Fibroblast of lung (primary cell): ENCODE results near the gene DCXR. TPM values are rescaled to one million over a fixed set of nuclear protein-coding genes. Genes with fewer than 3 reads are reported as not detected.

Experiments
- DNase-seq, 2 donors: peaks; one replicate each; pipeline versions ENCODE4 v3.0.0 to v3.0.0-alpha.2; 2010; ENCODE audit warnings: low read depth in 2 of 2
- H2AFZ ChIP-seq: 2 replicates; pipeline ENCODE4 v1.5.1; 2012; ENCODE audit warnings: low read length, control low read depth, inconsistent platforms
- H3K27ac ChIP-seq: 2 replicates; pipeline ENCODE4 v1.5.1; 2011; ENCODE audit warnings: low read length, control low read depth; ENCODE audit not compliant: insufficient read depth
- H3K27me3 ChIP-seq: 2 replicates; pipeline ENCODE4 v1.5.1; 2011; ENCODE audit warnings: mild to moderate bottlenecking, low read length; ENCODE audit not compliant: control insufficient read depth, insufficient read depth
- H3K36me3 ChIP-seq: 2 replicates; pipeline ENCODE4 v1.5.1; 2011; ENCODE audit warnings: low read length; ENCODE audit not compliant: control insufficient read depth, insufficient read depth
- H3K4me1 ChIP-seq: 2 replicates; pipeline ENCODE4 v1.5.1; 2011; ENCODE audit warnings: low read length; ENCODE audit not compliant: control insufficient read depth, insufficient read depth; ENCODE audit errors: extremely low read depth
- H3K4me2 ChIP-seq: 2 replicates; pipeline ENCODE4 v1.5.1; 2011; ENCODE audit warnings: low read length, control low read depth; ENCODE audit not compliant: insufficient read depth; ENCODE audit errors: extremely low read depth
- H3K4me3 ChIP-seq, 4 experiments: fragments of 200-600 bp in 1 of 4; sonication (generic) in 1 of 4; replicated peaks in 1 of 4; 2 replicates each; pipeline ENCODE4 v1.5.1; 2011 to 2016; ENCODE audit warnings: low read length in 4 of 4, low read depth in 3 of 4, mild to moderate bottlenecking in 3 of 4, control low read depth in 2 of 4, inconsistent platforms in 1 of 4, mixed read lengths in 1 of 4; ENCODE audit not compliant: insufficient read depth in 1 of 4; ENCODE audit errors: control extremely low read depth in 1 of 4
- H3K79me2 ChIP-seq: 2 replicates; pipeline ENCODE4 v1.5.1; 2012; ENCODE audit warnings: mild to moderate bottlenecking, low read length, inconsistent platforms; ENCODE audit not compliant: control insufficient read depth, insufficient read depth
- H3K9ac ChIP-seq: 2 replicates; pipeline ENCODE4 v1.5.1; 2011; ENCODE audit warnings: mild to moderate bottlenecking, low read length, control low read depth; ENCODE audit not compliant: insufficient read depth
- H3K9me3 ChIP-seq: 2 replicates; pipeline ENCODE4 v1.5.1; 2012; ENCODE audit warnings: low read depth, low read length; ENCODE audit not compliant: control insufficient read depth, insufficient read depth
- H4K20me1 ChIP-seq: 2 replicates; pipeline ENCODE4 v1.5.1; 2011; ENCODE audit warnings: low read length; ENCODE audit not compliant: control insufficient read depth, insufficient read depth; ENCODE audit errors: extremely low read depth
- EZH2 ChIP-seq: IDR thresholded peaks from 2 replicates; pipeline ENCODE4 v1.5.1; 2012; ENCODE audit warnings: low read length, control low read depth, mild to moderate bottlenecking; ENCODE audit errors: missing control alignments
- polyA plus RNA-seq, 2 donors: library from polyadenylated mRNA; depleted of rRNA in 1 of 2; stranded (reverse) in 1 of 2; unstranded in 1 of 2; fragments of >200 nt; gene quantifications; 2 replicates each; pipeline ENCODE4 v1.2.1, GENCODE V29; 2011 to 2012; ENCODE audit warnings: missing spikeins in 1 of 2
- total RNA-seq: library from RNA; depleted of rRNA; stranded (reverse); fragments of >200 nt; gene quantifications from 2 replicates; pipeline ENCODE4 v1.2.1, GENCODE V29; 2014
- TF ChIP-seq, protein P1 (sequence below), 2 donors: IDR thresholded peaks in 1 of 2; conservative IDR thresholded peaks in 1 of 2; 1 replicate in 1 of 2; 2 replicates in 1 of 2; pipeline ENCODE4 v1.5.1; 2011 to 2012; ENCODE audit warnings: low read length in 2 of 2, control low read depth in 1 of 2, inconsistent platforms in 1 of 2, low read depth in 1 of 2, mild to moderate bottlenecking in 1 of 2

Gene DCXR
- total and polyA plus RNA-seq, 2 donors (not counting 1 experiment from before 2014, with no cell fraction given), result 34.8 to 43.6 TPM

- Histone ChIP-seq H3K27ac (no peak overlapping the region), H3K9ac (no peak overlapping the region), H3K27me3 (no peaks in the 10 kb centered on the region), H3K4me3 (no peak overlapping the region), H3K4me2 (no peak overlapping the region), H3K4me1 (peaks cover 13% of the 10 kb centered on the region), H3K36me3 (peaks cover 4% of the 10 kb centered on the region), H4K20me1 (no peaks in the 10 kb centered on the region), H3K79me2 (peaks cover 7% of the 10 kb centered on the region), H3K9me3 (no peaks in the 10 kb centered on the region), H2AFZ (no peak overlapping the region)
- peak; percentile 15 to 26 for DNase-seq
- TF ChIP-seq, protein P1, sequence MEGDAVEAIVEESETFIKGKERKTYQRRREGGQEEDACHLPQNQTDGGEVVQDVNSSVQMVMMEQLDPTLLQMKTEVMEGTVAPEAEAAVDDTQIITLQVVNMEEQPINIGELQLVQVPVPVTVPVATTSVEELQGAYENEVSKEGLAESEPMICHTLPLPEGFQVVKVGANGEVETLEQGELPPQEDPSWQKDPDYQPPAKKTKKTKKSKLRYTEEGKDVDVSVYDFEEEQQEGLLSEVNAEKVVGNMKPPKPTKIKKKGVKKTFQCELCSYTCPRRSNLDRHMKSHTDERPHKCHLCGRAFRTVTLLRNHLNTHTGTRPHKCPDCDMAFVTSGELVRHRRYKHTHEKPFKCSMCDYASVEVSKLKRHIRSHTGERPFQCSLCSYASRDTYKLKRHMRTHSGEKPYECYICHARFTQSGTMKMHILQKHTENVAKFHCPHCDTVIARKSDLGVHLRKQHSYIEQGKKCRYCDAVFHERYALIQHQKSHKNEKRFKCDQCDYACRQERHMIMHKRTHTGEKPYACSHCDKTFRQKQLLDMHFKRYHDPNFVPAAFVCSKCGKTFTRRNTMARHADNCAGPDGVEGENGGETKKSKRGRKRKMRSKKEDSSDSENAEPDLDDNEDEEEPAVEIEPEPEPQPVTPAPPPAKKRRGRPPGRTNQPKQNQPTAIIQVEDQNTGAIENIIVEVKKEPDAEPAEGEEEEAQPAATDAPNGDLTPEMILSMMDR (conservative IDR thresholded peaks at IDR 0.05 in 1 of 2, IDR thresholded peaks at IDR 0.05 in 1 of 2; ENCODE audit: low read depth in 1 of 2, low read length in 2 of 2), result peak; percentile 54 to 72
- no peak for TF ChIP-seq EZH2
These were observed 17.6 kb downstream of the DCXR start for GRCh38 chr17:82019690-82020571.

DNA sequence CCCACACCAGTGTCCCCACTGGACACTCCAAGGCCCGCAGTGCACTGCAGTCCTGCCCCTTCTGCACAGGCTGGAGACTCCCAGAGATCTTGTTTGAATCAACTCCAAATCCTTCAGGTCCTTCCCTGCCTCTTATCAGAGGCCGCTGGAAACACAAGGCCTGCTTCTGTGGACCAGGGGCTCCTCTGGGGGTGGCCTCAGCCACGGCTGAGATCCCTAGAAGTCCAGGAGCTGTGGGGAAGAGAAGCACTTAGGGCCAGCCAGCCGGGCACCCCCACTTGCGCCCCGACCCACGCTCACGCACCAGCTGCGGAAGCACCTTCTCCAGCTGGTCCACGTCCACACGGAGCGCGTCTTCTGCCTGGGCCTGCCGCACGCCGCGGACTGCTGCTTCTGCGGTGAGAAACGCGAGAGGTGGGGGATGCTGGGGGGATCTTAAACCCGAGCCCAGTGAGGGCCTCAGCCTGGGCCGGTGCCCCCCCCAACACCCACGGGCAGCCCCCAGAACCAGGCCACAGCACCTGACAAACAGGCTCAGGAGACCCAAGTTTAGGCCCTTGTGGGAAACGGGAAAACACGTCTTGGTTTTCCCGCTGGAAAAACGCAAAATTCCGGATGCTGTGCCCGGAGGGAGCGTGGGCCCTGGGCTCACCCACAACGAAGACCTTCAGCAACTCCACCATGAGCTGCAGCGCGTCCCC lies 18.4 kb downstream of the DCXR start:
- H3K4me3 ChIP-seq, result no peak overlapping the region
- TF ChIP-seq, protein P1 (conservative IDR thresholded peaks at IDR 0.05 in 1 of 2, IDR thresholded peaks at IDR 0.05 in 1 of 2; ENCODE audit: low read depth in 1 of 2, low read length in 2 of 2), result no peak
- TF ChIP-seq EZH2, result no peak
- H2AFZ ChIP-seq, result no peak overlapping the region
- peaks cover 11% of the 10 kb centered on the region for H3K4me1 ChIP-seq
- H3K36me3 ChIP-seq, result peaks cover 4% of the 10 kb centered on the region
- DNase-seq, result no peak
- H3K27me3 ChIP-seq, result no peaks in the 10 kb centered on the region
- no peaks in the 10 kb centered on the region for H4K20me1 ChIP-seq
- peaks cover 7% of the 10 kb centered on the region for H3K79me2 ChIP-seq
- no peak overlapping the region for H3K4me2 ChIP-seq
- H3K27ac ChIP-seq, result no peak overlapping the region
- H3K9ac ChIP-seq, result no peak overlapping the region
- H3K9me3 ChIP-seq, result no peaks in the 10 kb centered on the region
